ENCODE measurements around the gene AK4.
A peak's percentile ranks its signal among the peaks of the same experiment; 100 is the strongest.

Gene AK4

GRCh38 chr1:65148178-65148547 is at the start of gene AK4:
Gene AK4, plus strand, starts transcription at chr1:65148203. Its CDS starts 205 bp downstream, at chr1:65148408.
- peak within 1 kb of the TSS; percentile 73 for H3K27ac ChIP-seq

GRCh38 chr1:65103807-65104206 is 44.2 kb upstream of the AK4 start:
- TF ChIP-seq ZFX (IDR thresholded peaks at IDR 0.05; ENCODE audit: borderline replicate concordance), result no peak
- TF ChIP-seq CTCF (IDR thresholded peaks at IDR 0.05), result no peak
- no peak overlapping the region for H3K27ac ChIP-seq

GRCh38 chr1:65104854-65105534 is 43.0 kb upstream of the AK4 start:
- no peak overlapping the region for H3K27ac ChIP-seq
- TF ChIP-seq CTCF (IDR thresholded peaks at IDR 0.05) (no peak), ZFX (IDR thresholded peaks at IDR 0.05; ENCODE audit: borderline replicate concordance) (no peak)

- TF ChIP-seq CTCF (IDR thresholded peaks at IDR 0.05), result no peak
- no peak for TF ChIP-seq ZFX (IDR thresholded peaks at IDR 0.05; ENCODE audit: borderline replicate concordance)
- no peak overlapping the region for H3K27ac ChIP-seq
These were observed 42.4 kb upstream of the AK4 start for GRCh38 chr1:65105596-65105995.

- peak overlapping the region; percentile 38 for H3K27ac ChIP-seq
- TF ChIP-seq ZFX (IDR thresholded peaks at IDR 0.05; ENCODE audit: borderline replicate concordance), result no peak
- TF ChIP-seq CTCF (IDR thresholded peaks at IDR 0.05), result no peak
These were observed 39.9 kb upstream of the AK4 start for GRCh38 chr1:65108025-65108642.

GRCh38 chr1:65109487-65109886 is 38.5 kb upstream of the AK4 start:
- TF ChIP-seq CTCF (IDR thresholded peaks at IDR 0.05), result no peak
- TF ChIP-seq ZFX (IDR thresholded peaks at IDR 0.05; ENCODE audit: borderline replicate concordance), result no peak

GRCh38 chr1:65112811-65113210 is 35.2 kb upstream of the AK4 start:
- TF ChIP-seq ZFX (IDR thresholded peaks at IDR 0.05; ENCODE audit: borderline replicate concordance), result no peak
- no peak for TF ChIP-seq CTCF (IDR thresholded peaks at IDR 0.05)
- H3K27ac ChIP-seq, result no peak overlapping the region

More at GRCh38 chr1:65109487-65109886, 38.5 kb upstream of the AK4 start:
- H3K27ac ChIP-seq, result no peak overlapping the region

Measured in 22Rv1 (cell line).